ENCODE data around the gene ARHGAP6. TPM values are rescaled to one million over a fixed set of nuclear protein-coding genes. Genes with fewer than 3 reads are reported as not detected.
A peak's percentile ranks its signal among the peaks of the same experiment; 100 is the strongest.

The ARHGAP6 gene
- total RNA-seq, 1 experiment from 2014 or later: 1.8 TPM

- in situ Hi-C loops (cut with HindIII; ENCODE audit: low pct_unique_long_range_greater_than_20kb, low sequenced_read_pairs): no loop called here
- peak; percentile 77 for DNase-seq (ENCODE audit: low read depth)
Measured at GRCh38 chrX:11100281-11101035, 565.3 kb downstream of the ARHGAP6 start.

- no peak for DNase-seq (ENCODE audit: low read depth)
- in situ Hi-C loops (cut with HindIII; ENCODE audit: low pct_unique_long_range_greater_than_20kb, low sequenced_read_pairs): loop anchor here (25.0 kb wide), 1 partner anchor 912 kb away; no protein-coding TSS in a partner anchor
Measured at GRCh38 chrX:11099465-11099864, 566.3 kb downstream of the ARHGAP6 start.

GRCh38 chrX:11097933-11098332 is 567.8 kb downstream of the ARHGAP6 start:
- in situ Hi-C loops (cut with HindIII; ENCODE audit: low pct_unique_long_range_greater_than_20kb, low sequenced_read_pairs): loop anchor here (25.0 kb wide), 1 partner anchor 911 kb away; no protein-coding TSS in a partner anchor
- no peak for DNase-seq (ENCODE audit: low read depth)

- in situ Hi-C loops (cut with HindIII; ENCODE audit: low pct_unique_long_range_greater_than_20kb, low sequenced_read_pairs): loop anchor here (25.0 kb wide), 1 partner anchor 903 kb away; no protein-coding TSS in a partner anchor
- no peak for DNase-seq (ENCODE audit: low read depth)
Measured at GRCh38 chrX:11089802-11090201, 575.9 kb downstream of the ARHGAP6 start.

Other genes with a start within 250 kb of the ARHGAP6 start
- gene MSL3, start 92.3 kb upstream of the ARHGAP6 start, total RNA-seq (2014; rRNA removed; shearing (Covaris generic); ENCODE audit: low replicate concordance): 23.4 and 26.0 TPM in 2 replicates

Data from Caki2 (cell line).